ENCODE measurements around the gene KIFC3. TPM values are rescaled to one million over a fixed set of nuclear protein-coding genes. Genes with fewer than 3 reads are reported as not detected.

KIFC3 gene
- polyA plus RNA-seq, 1 experiment: 60.5 TPM

- no peak overlapping the region for H3K4me3 ChIP-seq (ENCODE audit: low read depth, low read length)
- peaks cover 2% of the 10 kb centered on the region for H3K36me3 ChIP-seq (ENCODE audit: control insufficient read depth, insufficient read depth, low read length)
- DNase-seq (ENCODE audit: low read depth): no peak
- CTCF ChIA-PET: interaction anchor here (1.0 to 2.3 kb wide), 2 partner anchors 58 to 60 kb away, joined by 3 to 6 read pairs; no protein-coding TSS in a partner anchor
- no peak for TF ChIP-seq CTCF (IDR thresholded peaks at IDR 0.05; ENCODE audit: insufficient read depth, low read depth, low read length)
- H3K27me3 ChIP-seq (ENCODE audit: control insufficient read depth, insufficient read depth, low read length): no peaks in the 10 kb centered on the region
- POLR2A ChIA-PET: interaction anchor here (1.0 kb wide), 1 partner anchor 13 kb away, joined by 10 read pairs; no protein-coding TSS in a partner anchor
Observed at GRCh38 chr16:57803134-57803990, 1.1 kb upstream of the KIFC3 start.

GRCh38 chr16:57801809-57802340 lies 416 bp downstream of the KIFC3 start:
- no peak for DNase-seq (ENCODE audit: low read depth)
- Histone ChIP-seq H3K36me3 (ENCODE audit: control insufficient read depth, insufficient read depth, low read length) (peaks cover 12% of the 10 kb centered on the region), H3K4me3 (ENCODE audit: low read depth, low read length) (peak overlapping the region; percentile 68), H3K27me3 (ENCODE audit: control insufficient read depth, insufficient read depth, low read length) (no peaks in the 10 kb centered on the region)
- TF ChIP-seq CTCF (IDR thresholded peaks at IDR 0.05; ENCODE audit: insufficient read depth, low read depth, low read length): no peak
- ChIA-PET POLR2A (no interaction called here), CTCF (interaction anchor here (1.0 to 2.1 kb wide), 2 partner anchors 10 to 61 kb away, joined by 5 to 6 read pairs; no protein-coding TSS in a partner anchor)

GRCh38 chr16:57801098-57801808 lies 1.0 kb downstream of the KIFC3 start:
- TF ChIP-seq CTCF (IDR thresholded peaks at IDR 0.05; ENCODE audit: insufficient read depth, low read depth, low read length): peak; percentile 21
- peak overlapping the region; percentile 68 for H3K4me3 ChIP-seq (ENCODE audit: low read depth, low read length)
- ChIA-PET CTCF (interaction anchor here (0.6 to 2.5 kb wide), 9 partner anchors 9 to 81 kb away, joined by 3 to 13 read pairs (median 4); partner anchors contain the start of gene KATNB1), POLR2A (no interaction called here)
- no peak for DNase-seq (ENCODE audit: low read depth)
- peaks cover 16% of the 10 kb centered on the region for H3K36me3 ChIP-seq (ENCODE audit: control insufficient read depth, insufficient read depth, low read length)
- H3K27me3 ChIP-seq (ENCODE audit: control insufficient read depth, insufficient read depth, low read length): no peaks in the 10 kb centered on the region

GRCh38 chr16:57800200-57801097 lies 1.8 kb downstream of the KIFC3 start:
- Histone ChIP-seq H3K4me3 (ENCODE audit: low read depth, low read length) (peak overlapping the region; percentile 68; the same call in 1 of the 2 replicates), H3K36me3 (ENCODE audit: control insufficient read depth, insufficient read depth, low read length) (peaks cover 17% of the 10 kb centered on the region), H3K27me3 (ENCODE audit: control insufficient read depth, insufficient read depth, low read length) (no peaks in the 10 kb centered on the region)
- ChIA-PET CTCF (interaction anchor here (0.6 to 2.5 kb wide), 9 partner anchors 9 to 81 kb away, joined by 3 to 13 read pairs (median 4); partner anchors contain the start of gene KATNB1), POLR2A (no interaction called here)
- no peak for TF ChIP-seq CTCF (IDR thresholded peaks at IDR 0.05; ENCODE audit: insufficient read depth, low read depth, low read length)
- DNase-seq (ENCODE audit: low read depth): no peak

Measured in BJ (cell line).